Panc1 (cell line): ENCODE measurements around the gene TF. TPM values are rescaled to one million over a fixed set of nuclear protein-coding genes. Genes with fewer than 3 reads are reported as not detected.

Experiments
- ATAC-seq: fragments of 200-7000 bp; cut with Tn5 transposase; 2 replicates; pipeline ENCODE4 v1.9.1; 2020; ENCODE audit warnings: mild to moderate bottlenecking, moderate library complexity
- BruUV-seq: library from RNA; stranded (reverse); fragments of 400-500 nt; replicated peaks from 2 replicates; lab custom pipeline; 2021; lab: Mats Ljungman, UMichigan
- CTCF ChIA-PET: fragments of 300-600 bp; sonication (Branson Sonifier 250); formaldehyde crosslinking; loops from one replicate; lab custom pipeline; 2022; ENCODE audit warnings: antibody characterized with exemption; lab: Charles Lee
- POLR2A ChIA-PET: fragments of 300-600 bp; sonication (Branson Sonifier 250); formaldehyde crosslinking; loops from one replicate; lab custom pipeline; 2022; ENCODE audit warnings: antibody characterized with exemption; lab: Charles Lee
- DNase-seq: peaks from one replicate; pipeline ENCODE4 v3.0.0-alpha.2; 2010; ENCODE audit warnings: low read depth, low spot score
- H3K27ac ChIP-seq: 2 replicates; pipeline ENCODE4 v1.5.1; 2011; ENCODE audit warnings: mild to moderate bottlenecking, low read length, inconsistent platforms
- H3K27me3 ChIP-seq: fragments of 200-500 bp; sonication (Bioruptor generic); 2 replicates; pipeline ENCODE4 v1.6.0; 2014; ENCODE audit warnings: low read length, inconsistent platforms; ENCODE audit not compliant: control insufficient read depth, insufficient read depth
- H3K36me3 ChIP-seq: fragments of 200-500 bp; sonication (Bioruptor generic); 2 replicates; pipeline ENCODE4 v1.5.1; 2014; ENCODE audit warnings: inconsistent platforms, mild to moderate bottlenecking, low read length, moderate library complexity; ENCODE audit not compliant: control insufficient read depth, insufficient read depth
- H3K4me1 ChIP-seq: 2 replicates; pipeline ENCODE4 v1.5.1; 2011; ENCODE audit warnings: inconsistent platforms, mild to moderate bottlenecking, low read length, moderate library complexity; ENCODE audit not compliant: control insufficient read depth, insufficient read depth
- H3K4me3 ChIP-seq, 2 experiments: 2 replicates each; pipeline ENCODE4 v1.5.1; 2011 to 2012; ENCODE audit warnings: low read depth in 2 of 2, low read length in 2 of 2, mild to moderate bottlenecking in 2 of 2, inconsistent platforms in 1 of 2, moderate library complexity in 1 of 2
- H3K9me3 ChIP-seq: fragments of 200-500 bp; sonication (Bioruptor generic); 2 replicates; pipeline ENCODE4 v1.5.1; 2014; ENCODE audit warnings: low read depth, mild to moderate bottlenecking, inconsistent platforms, low read length, moderate library complexity; ENCODE audit not compliant: control insufficient read depth, insufficient read depth
- POLR2AphosphoS5 ChIP-seq: IDR thresholded peaks from 2 replicates; pipeline ENCODE4 v1.6.1; 2012; ENCODE audit warnings: mild to moderate bottlenecking, low read depth, low read length, moderate library complexity
- SIN3A ChIP-seq: IDR thresholded peaks from 2 replicates; pipeline ENCODE4 v1.6.1; 2012; ENCODE audit warnings: low read depth, mild to moderate bottlenecking, low read length, moderate library complexity, borderline replicate concordance; ENCODE audit not compliant: insufficient read depth
- TCF7L2 ChIP-seq: IDR thresholded peaks from 2 replicates; pipeline ENCODE4 v1.6.1; 2011; ENCODE audit warnings: mild to moderate bottlenecking, low read depth, low read length, inconsistent platforms
- in situ Hi-C: cut with HindIII; loops from 2 replicates; pipeline ENCODE4 v1.10.0; 2016; ENCODE audit warnings: low sequenced_read_pairs, low pct_unique_long_range_greater_than_20kb
- intact Hi-C: fragments of 100-400 bp; cut with micrococcal nuclease; formaldehyde crosslinking; loops from one replicate; pipeline ENCODE4 v1.10.0; 2022; ENCODE audit not compliant: unreplicated experiment
- total RNA-seq: library from RNA; stranded (reverse); gene quantifications from one replicate; pipeline ENCODE4 v1.2.1, GENCODE V29; 2021; ENCODE audit not compliant: unreplicated experiment
- TF ChIP-seq, protein P1 (sequence below): fragments of 450-650 bp; IDR thresholded peaks from 2 replicates; pipeline ENCODE4 v1.5.1; 2017; ENCODE audit warnings: mild to moderate bottlenecking
- TF ChIP-seq, protein P2 (sequence below), 2 experiments: IDR thresholded peaks; 2 replicates each; pipeline ENCODE4 v1.6.1; 2011 to 2012; ENCODE audit warnings: low read depth in 2 of 2, control low read depth in 1 of 2, low read length in 1 of 2, mild to moderate bottlenecking in 1 of 2, moderate library complexity in 1 of 2; ENCODE audit not compliant: insufficient read depth in 1 of 2

TF gene
- total RNA-seq, 1 experiment from 2014 or later: 9.5 TPM

GRCh38 chr3:133699467-133699866 lies 46.7 kb upstream of the TF start:
- ChIA-PET CTCF (no interaction called here), POLR2A (no interaction called here)
- Histone ChIP-seq H3K36me3 (no peaks in the 10 kb centered on the region), H3K4me1 (no peaks in the 10 kb centered on the region), H3K27ac (no peak overlapping the region), H3K9me3 (peaks cover 7% of the 10 kb centered on the region; the same call in 1 of the 2 replicates), H3K27me3 (peaks cover 8% of the 10 kb centered on the region), H3K4me3 (no peak overlapping the region)
- intact Hi-C loops: no loop called here
- in situ Hi-C loops: no loop called here
- no TSS peak for BruUV-seq
- ATAC-seq (no peak), DNase-seq (no peak)
- TF ChIP-seq, protein P1, sequence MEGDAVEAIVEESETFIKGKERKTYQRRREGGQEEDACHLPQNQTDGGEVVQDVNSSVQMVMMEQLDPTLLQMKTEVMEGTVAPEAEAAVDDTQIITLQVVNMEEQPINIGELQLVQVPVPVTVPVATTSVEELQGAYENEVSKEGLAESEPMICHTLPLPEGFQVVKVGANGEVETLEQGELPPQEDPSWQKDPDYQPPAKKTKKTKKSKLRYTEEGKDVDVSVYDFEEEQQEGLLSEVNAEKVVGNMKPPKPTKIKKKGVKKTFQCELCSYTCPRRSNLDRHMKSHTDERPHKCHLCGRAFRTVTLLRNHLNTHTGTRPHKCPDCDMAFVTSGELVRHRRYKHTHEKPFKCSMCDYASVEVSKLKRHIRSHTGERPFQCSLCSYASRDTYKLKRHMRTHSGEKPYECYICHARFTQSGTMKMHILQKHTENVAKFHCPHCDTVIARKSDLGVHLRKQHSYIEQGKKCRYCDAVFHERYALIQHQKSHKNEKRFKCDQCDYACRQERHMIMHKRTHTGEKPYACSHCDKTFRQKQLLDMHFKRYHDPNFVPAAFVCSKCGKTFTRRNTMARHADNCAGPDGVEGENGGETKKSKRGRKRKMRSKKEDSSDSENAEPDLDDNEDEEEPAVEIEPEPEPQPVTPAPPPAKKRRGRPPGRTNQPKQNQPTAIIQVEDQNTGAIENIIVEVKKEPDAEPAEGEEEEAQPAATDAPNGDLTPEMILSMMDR: no peak
- TF ChIP-seq, protein P2, sequence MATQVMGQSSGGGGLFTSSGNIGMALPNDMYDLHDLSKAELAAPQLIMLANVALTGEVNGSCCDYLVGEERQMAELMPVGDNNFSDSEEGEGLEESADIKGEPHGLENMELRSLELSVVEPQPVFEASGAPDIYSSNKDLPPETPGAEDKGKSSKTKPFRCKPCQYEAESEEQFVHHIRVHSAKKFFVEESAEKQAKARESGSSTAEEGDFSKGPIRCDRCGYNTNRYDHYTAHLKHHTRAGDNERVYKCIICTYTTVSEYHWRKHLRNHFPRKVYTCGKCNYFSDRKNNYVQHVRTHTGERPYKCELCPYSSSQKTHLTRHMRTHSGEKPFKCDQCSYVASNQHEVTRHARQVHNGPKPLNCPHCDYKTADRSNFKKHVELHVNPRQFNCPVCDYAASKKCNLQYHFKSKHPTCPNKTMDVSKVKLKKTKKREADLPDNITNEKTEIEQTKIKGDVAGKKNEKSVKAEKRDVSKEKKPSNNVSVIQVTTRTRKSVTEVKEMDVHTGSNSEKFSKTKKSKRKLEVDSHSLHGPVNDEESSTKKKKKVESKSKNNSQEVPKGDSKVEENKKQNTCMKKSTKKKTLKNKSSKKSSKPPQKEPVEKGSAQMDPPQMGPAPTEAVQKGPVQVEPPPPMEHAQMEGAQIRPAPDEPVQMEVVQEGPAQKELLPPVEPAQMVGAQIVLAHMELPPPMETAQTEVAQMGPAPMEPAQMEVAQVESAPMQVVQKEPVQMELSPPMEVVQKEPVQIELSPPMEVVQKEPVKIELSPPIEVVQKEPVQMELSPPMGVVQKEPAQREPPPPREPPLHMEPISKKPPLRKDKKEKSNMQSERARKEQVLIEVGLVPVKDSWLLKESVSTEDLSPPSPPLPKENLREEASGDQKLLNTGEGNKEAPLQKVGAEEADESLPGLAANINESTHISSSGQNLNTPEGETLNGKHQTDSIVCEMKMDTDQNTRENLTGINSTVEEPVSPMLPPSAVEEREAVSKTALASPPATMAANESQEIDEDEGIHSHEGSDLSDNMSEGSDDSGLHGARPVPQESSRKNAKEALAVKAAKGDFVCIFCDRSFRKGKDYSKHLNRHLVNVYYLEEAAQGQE (IDR thresholded peaks at IDR 0.05; ENCODE audit: insufficient read depth in 1 of 2, low read depth in 2 of 2, low read length in 1 of 2): no peak
- TF ChIP-seq SIN3A (no peak), POLR2AphosphoS5 (no peak), TCF7L2 (no peak)

GRCh38 chr3:133699903-133700302 lies 46.3 kb upstream of the TF start:
- in situ Hi-C loops (no loop called here), intact Hi-C loops (no loop called here)
- H3K27ac ChIP-seq: no peak overlapping the region
- ChIA-PET CTCF (no interaction called here), POLR2A (no interaction called here)
- H3K27me3 ChIP-seq: peaks cover 8% of the 10 kb centered on the region
- no TSS peak for BruUV-seq
- no peaks in the 10 kb centered on the region for H3K36me3 ChIP-seq
- no peaks in the 10 kb centered on the region for H3K4me1 ChIP-seq
- TF ChIP-seq, protein P2 (IDR thresholded peaks at IDR 0.05; ENCODE audit: insufficient read depth in 1 of 2, low read depth in 2 of 2, low read length in 1 of 2): no peak
- TF ChIP-seq, protein P1: no peak
- TF ChIP-seq POLR2AphosphoS5: no peak
- TF ChIP-seq SIN3A: no peak
- no peak for TF ChIP-seq TCF7L2
- DNase-seq (no peak), ATAC-seq (no peak)
- H3K9me3 ChIP-seq: peaks cover 7% of the 10 kb centered on the region; the same call in 1 of the 2 replicates
- no peak overlapping the region for H3K4me3 ChIP-seq
